Sigmoid colon (tissue), 7 donors: Measurements from ENCODE around the gene MBTPS2. TPM values are rescaled to one million over a fixed set of nuclear protein-coding genes. Genes with fewer than 3 reads are reported as not detected.
"Not testable (repeated sequence)": the region's sequence is repeated elsewhere in the genome, so short reads cannot be mapped to it uniquely, and the experiment has no call there.

Source experiments
- DNase-seq: peaks from one replicate; pipeline ENCODE4 v3.0.0-alpha.2; 2019
- H3K27ac ChIP-seq, 4 donors: fragments of 200-600 bp; sonication (generic); one replicate each; pipeline ENCODE4 v1.5.1; 2016 to 2019; ENCODE audit warnings: mild to moderate bottlenecking in 1 of 4
- H3K27me3 ChIP-seq, 3 donors: fragments of 200-600 bp; sonication (generic); one replicate each; pipeline ENCODE4 v1.5.1; 2019; ENCODE audit warnings: mild to moderate bottlenecking in 1 of 3
- H3K36me3 ChIP-seq, 4 donors: fragments of 200-600 bp; sonication (generic); one replicate each; pipeline ENCODE4 v1.5.1; 2016 to 2019
- H3K4me1 ChIP-seq, 4 donors: fragments of 200-600 bp; sonication (generic); one replicate each; pipeline ENCODE4 v1.5.1; 2017 to 2019
- H3K4me3 ChIP-seq, 4 donors: fragments of 200-600 bp; sonication (generic); one replicate each; pipeline ENCODE4 v1.5.1; 2017 to 2019; ENCODE audit warnings: mild to moderate bottlenecking in 2 of 4, moderate library complexity in 1 of 4
- H3K9me3 ChIP-seq, 4 donors: fragments of 200-600 bp in 3 of 4; sonication (generic) in 3 of 4; one replicate each; pipeline versions ENCODE4 v1.5.1 to v1.6.1; 2013 to 2019
- CTCF ChIP-seq, 4 experiments: fragments of 450-650 bp in 3 of 4; fragments of 200-600 bp in 1 of 4; IDR thresholded peaks; one replicate each; pipeline ENCODE4 v1.5.1; 2016 to 2019; ENCODE audit warnings: antibody characterized with exemption in 4 of 4, mild to moderate bottlenecking in 3 of 4, moderate library complexity in 2 of 4
- EP300 ChIP-seq, 4 donors: sonication (generic); formaldehyde crosslinking; IDR thresholded peaks; one replicate each; pipeline ENCODE4 v1.6.1; 2017; ENCODE audit warnings: antibody characterized with exemption in 4 of 4
- POLR2A ChIP-seq, 2 donors: fragments of 450-650 bp; IDR thresholded peaks; one replicate each; pipeline ENCODE4 v1.6.1; 2016; ENCODE audit warnings: antibody characterized with exemption in 2 of 2, mild to moderate bottlenecking in 2 of 2, moderate library complexity in 2 of 2
- POLR2AphosphoS5 ChIP-seq, 4 donors: sonication (generic); formaldehyde crosslinking; IDR thresholded peaks; one replicate each; pipeline ENCODE4 v1.6.1; 2017; ENCODE audit warnings: antibody characterized with exemption in 4 of 4
- WGBS, 2 donors: extraction: QIAGEN DNeasy Blood & Tissue Kit; methylation state at CpG; one replicate each; pipeline ENCODE4 v1.1.7; 2013; 5-methylcytosine and 5-hydroxymethylcytosine counted together
- intact Hi-C: fragments of 100-400 bp; cut with DNase I; formaldehyde crosslinking; loops from one replicate; pipeline ENCODE4 v1.15.1; 2023
- polyA plus RNA-seq, 3 donors: library from polyadenylated mRNA; stranded (reverse); fragments of 200-250 nt; gene quantifications; one replicate each; pipeline ENCODE4 v1.2.3, GENCODE V29; 2013
- total RNA-seq, 4 donors: library from RNA; depleted of rRNA; stranded (reverse); fragments of >200 nt; gene quantifications; one replicate each; pipeline ENCODE4 v1.1.0, GENCODE V29; 2016
- donor health status: healthy with polysubstance abuse.
- donor health status: Bipolar disorder and iron deficiency.
- donor health status: healthy.

The MBTPS2 gene
- total and polyA plus RNA-seq, 7 donors = under 0.01 to 15.8 (median 9.9) TPM

GRCh38 chrX:21865436-21865835 is 26.0 kb downstream of the MBTPS2 start:
- DNase-seq = no peak
- TF ChIP-seq CTCF (IDR thresholded peaks at IDR 0.05) (no peak), EP300 (IDR thresholded peaks at IDR 0.05) (no peak), POLR2A (IDR thresholded peaks at IDR 0.05) (no peak), POLR2AphosphoS5 (IDR thresholded peaks at IDR 0.05) (no peak)
- H3K9me3 ChIP-seq = no peaks in the 10 kb centered on the region
- H3K27me3 ChIP-seq = no peaks in the 10 kb centered on the region
- no peak overlapping the region for H3K4me3 ChIP-seq
- H3K36me3 ChIP-seq = no peaks in the 10 kb centered on the region
- H3K27ac ChIP-seq = peak overlapping the region in 1 of 4 donors; percentile 4
- no peaks in the 10 kb centered on the region for H3K4me1 ChIP-seq
- intact Hi-C loops = no loop called here

GRCh38 chrX:21870494-21870893 is 31.1 kb downstream of the MBTPS2 start:
- Histone ChIP-seq H3K4me1 (peaks cover 0 to 3% (median 0%) of the 10 kb centered on the region in 4 donors), H3K27me3 (no peaks in the 10 kb centered on the region), H3K27ac (no peak overlapping the region), H3K4me3 (no peak overlapping the region), H3K9me3 (no peaks in the 10 kb centered on the region), H3K36me3 (no peaks in the 10 kb centered on the region)
- DNase-seq = no peak
- TF ChIP-seq CTCF (IDR thresholded peaks at IDR 0.05) (no peak), POLR2AphosphoS5 (IDR thresholded peaks at IDR 0.05) (no peak), POLR2A (IDR thresholded peaks at IDR 0.05) (no peak), EP300 (IDR thresholded peaks at IDR 0.05) (no peak)
- intact Hi-C loops = no loop called here
- WGBS, 2 donors = 88 to 95% methylated on average over 1 of the region's 1 CpG

GRCh38 chrX:21873063-21873775 is 33.8 kb downstream of the MBTPS2 start:
- no peak overlapping the region for H3K4me3 ChIP-seq
- no peak for DNase-seq
- no peaks in the 10 kb centered on the region for H3K36me3 ChIP-seq
- H3K27ac ChIP-seq = peak overlapping the region in 3 of 4 donors; percentile 50 to 54 (median 52)
- H3K27me3 ChIP-seq = no peaks in the 10 kb centered on the region
- intact Hi-C loops = no loop called here
- peaks cover 0 to 3% (median 0%) of the 10 kb centered on the region in 4 donors for H3K4me1 ChIP-seq
- H3K9me3 ChIP-seq = no peaks in the 10 kb centered on the region
- WGBS, 2 donors = 76 to 79% methylated on average over 4 of the region's 4 CpGs
- TF ChIP-seq CTCF (IDR thresholded peaks at IDR 0.05) (no peak), POLR2A (IDR thresholded peaks at IDR 0.05) (no peak), POLR2AphosphoS5 (IDR thresholded peaks at IDR 0.05) (no peak), EP300 (IDR thresholded peaks at IDR 0.05) (no peak)

- DNase-seq, H3K4me1 ChIP-seq, H3K4me3 ChIP-seq, H3K36me3 ChIP-seq, intact Hi-C loops, H3K9me3 ChIP-seq, H3K27ac ChIP-seq, H3K27me3 ChIP-seq: not testable (repeated sequence)
- 48 to 69% methylated on average over 3 of the region's 3 CpGs for WGBS, 2 donors
Observed at GRCh38 chrX:21874182-21874581, 34.8 kb downstream of the MBTPS2 start.

- Histone ChIP-seq H3K4me1 (peaks cover 0 to 3% (median 0%) of the 10 kb centered on the region in 4 donors), H3K4me3 (no peak overlapping the region), H3K36me3 (no peaks in the 10 kb centered on the region), H3K27me3 (no peaks in the 10 kb centered on the region), H3K9me3 (no peaks in the 10 kb centered on the region), H3K27ac (no peak overlapping the region)
- no peak for DNase-seq
- 88 to 89% methylated on average over 1 of the region's 1 CpG for WGBS, 2 donors
- intact Hi-C loops = no loop called here
- no peak for TF ChIP-seq CTCF (IDR thresholded peaks at IDR 0.05)
- no peak for TF ChIP-seq POLR2AphosphoS5 (IDR thresholded peaks at IDR 0.05)
- TF ChIP-seq POLR2A (IDR thresholded peaks at IDR 0.05) = no peak
- TF ChIP-seq EP300 (IDR thresholded peaks at IDR 0.05) = no peak
Observed at GRCh38 chrX:21875013-21875412, 35.6 kb downstream of the MBTPS2 start.
